ENCODE data around the gene GRID1.

DNA sequence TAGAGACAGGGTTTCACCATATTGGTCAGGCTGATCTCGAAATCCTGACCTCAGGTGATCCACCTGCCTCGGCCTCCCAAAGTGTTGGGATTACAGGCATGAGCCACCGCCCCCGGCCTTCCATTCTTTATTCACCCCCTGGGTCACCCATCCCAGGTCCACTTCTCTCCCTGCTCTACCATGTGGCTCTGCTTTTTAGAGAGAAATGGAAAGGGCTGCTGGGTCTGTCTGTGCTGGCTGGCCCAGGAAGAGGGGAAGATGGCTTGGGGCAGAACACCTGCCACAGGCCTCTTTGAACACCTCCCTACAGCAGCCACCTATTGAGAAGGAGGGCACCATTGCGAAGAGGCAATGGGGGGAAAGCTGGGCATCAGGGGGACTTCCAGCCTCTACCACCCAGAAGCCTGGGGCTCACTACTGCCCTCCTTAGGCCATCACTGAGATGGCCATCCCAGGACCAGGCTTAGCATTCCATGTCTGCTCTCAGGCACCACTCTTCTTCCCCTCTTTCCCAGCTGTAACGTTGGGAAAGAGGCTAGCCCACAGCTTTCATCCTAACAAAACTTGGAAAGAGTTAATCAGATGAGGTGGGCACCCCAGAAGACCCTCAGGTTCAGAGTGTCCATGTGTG lies 256.3 kb downstream of the GRID1 start:
- TF ChIP-seq, protein P1, sequence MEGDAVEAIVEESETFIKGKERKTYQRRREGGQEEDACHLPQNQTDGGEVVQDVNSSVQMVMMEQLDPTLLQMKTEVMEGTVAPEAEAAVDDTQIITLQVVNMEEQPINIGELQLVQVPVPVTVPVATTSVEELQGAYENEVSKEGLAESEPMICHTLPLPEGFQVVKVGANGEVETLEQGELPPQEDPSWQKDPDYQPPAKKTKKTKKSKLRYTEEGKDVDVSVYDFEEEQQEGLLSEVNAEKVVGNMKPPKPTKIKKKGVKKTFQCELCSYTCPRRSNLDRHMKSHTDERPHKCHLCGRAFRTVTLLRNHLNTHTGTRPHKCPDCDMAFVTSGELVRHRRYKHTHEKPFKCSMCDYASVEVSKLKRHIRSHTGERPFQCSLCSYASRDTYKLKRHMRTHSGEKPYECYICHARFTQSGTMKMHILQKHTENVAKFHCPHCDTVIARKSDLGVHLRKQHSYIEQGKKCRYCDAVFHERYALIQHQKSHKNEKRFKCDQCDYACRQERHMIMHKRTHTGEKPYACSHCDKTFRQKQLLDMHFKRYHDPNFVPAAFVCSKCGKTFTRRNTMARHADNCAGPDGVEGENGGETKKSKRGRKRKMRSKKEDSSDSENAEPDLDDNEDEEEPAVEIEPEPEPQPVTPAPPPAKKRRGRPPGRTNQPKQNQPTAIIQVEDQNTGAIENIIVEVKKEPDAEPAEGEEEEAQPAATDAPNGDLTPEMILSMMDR (conservative IDR thresholded peaks at IDR 0.05): no peak; the same call in 1 of the 2 replicates
- no peak for TF ChIP-seq EZH2 (IDR thresholded peaks at IDR 0.05; ENCODE audit: low read depth)
